Heart left ventricle (tissue), 16 donors: ENCODE results near the gene MED6. TPM values are rescaled to one million over a fixed set of nuclear protein-coding genes. Genes with fewer than 3 reads are reported as not detected.

ENCODE experiments used
- ATAC-seq, 4 donors: fragments of 200-7000 bp; cut with Tn5 transposase; one replicate each; pipeline ENCODE4 v1.9.1; 2020 to 2022; ENCODE audit warnings: moderate library complexity in 4 of 4, mild to moderate bottlenecking in 3 of 4, moderate number of reproducible peaks in 1 of 4
- DNase-seq, 5 donors: peaks; one replicate each; pipeline ENCODE4 v3.0.0-alpha.2; 2020
- H3K27ac ChIP-seq, 12 donors: fragments of 200-600 bp; sonication (generic) in 4 of 12; one replicate each; pipeline versions ENCODE4 v1.5.0 to v1.8.0; 2016 to 2022; ENCODE audit warnings: mild to moderate bottlenecking in 2 of 12
- H3K27me3 ChIP-seq, 9 donors: fragments of 200-600 bp; sonication (generic) in 2 of 9; one replicate each; pipeline versions ENCODE4 v1.5.1 to v1.8.0; 2016 to 2022; ENCODE audit warnings: mild to moderate bottlenecking in 3 of 9
- H3K36me3 ChIP-seq, 9 donors: fragments of 200-600 bp; sonication (generic) in 2 of 9; one replicate each; pipeline versions ENCODE4 v1.5.0 to v1.8.0; 2018 to 2022; ENCODE audit warnings: mild to moderate bottlenecking in 2 of 9
- H3K4me1 ChIP-seq, 12 donors: fragments of 200-600 bp; sonication (generic) in 4 of 12; one replicate each; pipeline versions ENCODE4 v1.5.0 to v1.8.0; 2016 to 2022; ENCODE audit warnings: mild to moderate bottlenecking in 3 of 12
- H3K4me3 ChIP-seq, 12 donors: fragments of 200-600 bp; sonication (generic) in 4 of 12; one replicate each; pipeline versions ENCODE4 v1.5.0 to v1.8.0; 2017 to 2022; ENCODE audit warnings: mild to moderate bottlenecking in 9 of 12, moderate library complexity in 4 of 12
- H3K9me3 ChIP-seq, 12 donors: fragments of 200-600 bp; sonication (generic) in 4 of 12; one replicate each; pipeline versions ENCODE4 v1.5.0 to v1.8.0; 2016 to 2022; ENCODE audit warnings: mild to moderate bottlenecking in 1 of 12
- CTCF ChIP-seq, 12 donors: fragments of 200-600 bp; sonication (generic) in 4 of 12; IDR thresholded peaks; one replicate each; pipeline versions ENCODE4 v1.5.0 to v1.8.0; 2018 to 2022; ENCODE audit warnings: antibody characterized with exemption in 12 of 12, mild to moderate bottlenecking in 5 of 12
- POLR2A ChIP-seq, 2 donors: fragments of 450-650 bp; IDR thresholded peaks; one replicate each; pipeline ENCODE4 v1.6.1; 2017; ENCODE audit warnings: antibody characterized with exemption in 2 of 2, mild to moderate bottlenecking in 2 of 2, moderate library complexity in 2 of 2
- WGBS, 4 donors: extraction: QIAGEN DNeasy Blood & Tissue Kit in 2 of 4; methylation state at CpG; one replicate each; pipeline versions ENCODE4 v1.1.5 to v1.1.7; 2013 to 2018; 5-methylcytosine and 5-hydroxymethylcytosine counted together
- intact Hi-C, 10 donors: fragments of 100-400 bp; cut with DNase I; formaldehyde crosslinking; loops; one replicate each; pipeline versions ENCODE4 v1.11.1 to v1.14.2; 2022
- long read RNA-seq, 3 donors: library from polyadenylated mRNA; unstranded; transcript quantifications; one replicate each; pipeline ENCODE4 v2.0.0, GENCODE V29; 2020 to 2021
- polyA plus RNA-seq, 2 donors: library from polyadenylated mRNA; stranded (reverse); fragments of 200-250 nt; gene quantifications; one replicate each; pipeline ENCODE4 v1.2.3, GENCODE V29; 2013
- total RNA-seq, 9 donors: library from RNA; depleted of rRNA in 2 of 9; stranded (reverse); fragments of >200 nt in 2 of 9; fragmentation: NEBNext Ultra II Directional in 3 of 9; extraction: Animal tissue kit (Norgen Biotek cat#: 25700) in 3 of 9; gene quantifications; one replicate each; pipeline versions ENCODE4 v1.1.0 to v1.2.4, GENCODE V29; 2016 to 2023
- donor health status: ischemic (EF 13 %, LVEDD 7.1; RV severe dilation, severe dysfunction).
- donor health status: healthy with polysubstance abuse.
- donor health status: DM: no; HTN: yes; CAD: no.
- donor health status: DM: no; HTN: no; CAD: no.
- donor health status: ischemic (EF 25% LVEDD 6.9; RV normal size, moderate dysfunction).
- donor health status: ischemic (EF 25% LVEDD 5.7; RV mildly dilated, moderate dysfunction).
- donor health status: healthy.
- donor health status: DM: yes; HTN: yes; CAD: no.
- donor health status: ischemic (EF 35%, LVEDD 5.7; RV mildly dilated, moderate dysfunction).
- donor health status: nonischemic (EF 11% LVEDD 7.7; RV severe dilation, severe dysfunction).
- donor health status: DM: yes; HTN: yes; CAD: no.
- donor health status: PGD.
- donor health status: ischemic (EF 29% LVEDD 5.4; RV normal size, mild dysfunction).
- donor health status: nonischemic (EF 23%, LVEDD 6.1; RV moderate dilation, normal function).

The MED6 gene, protein sequence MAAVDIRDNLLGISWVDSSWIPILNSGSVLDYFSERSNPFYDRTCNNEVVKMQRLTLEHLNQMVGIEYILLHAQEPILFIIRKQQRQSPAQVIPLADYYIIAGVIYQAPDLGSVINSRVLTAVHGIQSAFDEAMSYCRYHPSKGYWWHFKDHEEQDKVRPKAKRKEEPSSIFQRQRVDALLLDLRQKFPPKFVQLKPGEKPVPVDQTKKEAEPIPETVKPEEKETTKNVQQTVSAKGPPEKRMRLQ
- 10 to 100 TPM; 13.0 to 25.1 (median 19.7) TPM for total RNA-seq
- 10 to 100 TPM in 1 of 2 donors, 1 to 10 TPM in 1; 9.9 to 20.5 TPM for polyA plus RNA-seq
- long read RNA-seq, donor 1, partial matches to known transcripts = 0 of 2 reads
- long read RNA-seq, donor 1, other reads (novel, unspliced or antisense) = 0 of 2 reads
- long read RNA-seq, donor 2, transcript MED6-201 (8 exons, 1,995 nt) = major isoform, 15 of 18 reads
- long read RNA-seq, donor 2, partial matches to known transcripts = 0 of 18 reads
- long read RNA-seq, donor 2, other reads (novel, unspliced or antisense) = 3 of 18 reads
- long read RNA-seq, donor 3, partial matches to known transcripts = 0 of 6 reads
- long read RNA-seq, donor 3, other reads (novel, unspliced or antisense) = 2 of 6 reads

- intact Hi-C loops = loop anchor here in 1 of 10 donors (10.0 kb wide), 2 partner anchors 246 to 374 kb away; partner anchors contain the start of gene COX16
- 1 to 2% (median 2%) methylated on average over 42 to 43 of the region's 43 CpGs for WGBS, 4 donors
- ATAC-seq = peak; percentile 99 to 100 (median 100)
- DNase-seq = peak; percentile 94 to 96 (median 95)
- Histone ChIP-seq H3K9me3 (no peaks in the 10 kb centered on the region), H3K36me3 (peaks cover 0 to 20% (median 13%) of the 10 kb centered on the region in 9 donors), H3K4me1 (peaks cover 0 to 26% (median 15%) of the 10 kb centered on the region in 12 donors), H3K27me3 (peaks cover 0 to 4% (median 0%) of the 10 kb centered on the region in 9 donors), H3K4me3 (peak within 1 kb of the TSS; percentile 56 to 92 (median 84)), H3K27ac (peak within 1 kb of the TSS in 10 of 12 donors; percentile 27 to 79 (median 70))
- TF ChIP-seq POLR2A (IDR thresholded peaks at IDR 0.05) = no peak
- no peak for TF ChIP-seq CTCF (IDR thresholded peaks at IDR 0.05)
Observed at GRCh38 chr14:70600382-70601157, at the start of gene MED6. MED6 (minus strand) TSS chr14:70600655; CDS start chr14:70600637, 18 bp downstream.

- H3K4me3 ChIP-seq = no peak overlapping the region
- H3K36me3 ChIP-seq = no peaks in the 10 kb centered on the region
- H3K4me1 ChIP-seq = peaks cover 0 to 15% (median 3%) of the 10 kb centered on the region in 12 donors
- WGBS, 4 donors = 91 to 96% (median 94%) methylated on average over 4 of the region's 4 CpGs
- no peak overlapping the region for H3K27ac ChIP-seq
- H3K27me3 ChIP-seq = no peaks in the 10 kb centered on the region
- ATAC-seq (peak in 1 of 4 donors; percentile 30), DNase-seq (no peak)
- intact Hi-C loops = no loop called here
- TF ChIP-seq POLR2A (IDR thresholded peaks at IDR 0.05) (no peak), CTCF (IDR thresholded peaks at IDR 0.05) (no peak)
- no peaks in the 10 kb centered on the region for H3K9me3 ChIP-seq
Observed at GRCh38 chr14:70649803-70650202, 49.3 kb upstream of the MED6 start.

- DNase-seq = peak in 4 of 5 donors; percentile 24 to 52 (median 38)
- intact Hi-C loops = no loop called here
- H3K4me3 ChIP-seq = no peak overlapping the region
- H3K4me1 ChIP-seq = peaks cover 0 to 15% (median 3%) of the 10 kb centered on the region in 12 donors
- ATAC-seq = peak; percentile 81 to 93 (median 92)
- no peaks in the 10 kb centered on the region for H3K36me3 ChIP-seq
- H3K27ac ChIP-seq = no peak overlapping the region
- peaks cover 0 to 1% (median 0%) of the 10 kb centered on the region in 9 donors for H3K27me3 ChIP-seq
- TF ChIP-seq CTCF (IDR thresholded peaks at IDR 0.05) = no peak
- no peak for TF ChIP-seq POLR2A (IDR thresholded peaks at IDR 0.05)
- H3K9me3 ChIP-seq = no peaks in the 10 kb centered on the region
Observed at GRCh38 chr14:70648346-70648745, 47.9 kb upstream of the MED6 start.
